Stimulated activated naive B cell treated with anti-CD40 and anti-IgM and Interleukin-4, amounts not matched to agents 10 μg/mL and 1 μg/mL and 100 μg/mL, for 72 hours (primary cell): Measurements from ENCODE around the gene RTN4IP1.
"Not testable (repeated sequence)": the region's sequence is repeated elsewhere in the genome, so short reads cannot be mapped to it uniquely, and the experiment has no call there.

Source experiments
- ATAC-seq, 2 donors: fragments of 150-1000 bp; cut with Tn5 transposase; replicated peaks; 2 replicates each; pipeline ENCODE4 v1.10.0; 2021; ENCODE audit warnings: moderate library complexity in 1 of 2
- DNase-seq: peaks from one replicate; pipeline ENCODE4 v3.0.0; 2021
- H3K27ac Mint-ChIP-seq: one replicate; pipeline ENCODE4 v1.8.0; 2022; ENCODE audit warnings: mild to moderate bottlenecking, mixed read lengths
- H3K27me3 Mint-ChIP-seq, 2 donors: one replicate each; pipeline ENCODE4 v1.8.0; 2022; ENCODE audit warnings: mixed read lengths in 2 of 2
- H3K36me3 Mint-ChIP-seq, 2 donors: one replicate each; pipeline ENCODE4 v1.8.0; 2022; ENCODE audit warnings: mixed read lengths in 2 of 2, mild to moderate bottlenecking in 1 of 2
- H3K4me1 Mint-ChIP-seq, 2 donors: one replicate each; pipeline ENCODE4 v1.8.0; 2022; ENCODE audit warnings: mixed read lengths in 2 of 2, mild to moderate bottlenecking in 1 of 2
- H3K4me3 Mint-ChIP-seq, 2 donors: one replicate each; pipeline ENCODE4 v1.8.0; 2022; ENCODE audit warnings: mild to moderate bottlenecking in 2 of 2, mixed read lengths in 2 of 2, moderate library complexity in 1 of 2
- H3K9me3 Mint-ChIP-seq, 2 donors: one replicate each; pipeline ENCODE4 v1.8.0; 2022; ENCODE audit warnings: mixed read lengths in 2 of 2, mild to moderate bottlenecking in 1 of 2

RTN4IP1 gene

DNA sequence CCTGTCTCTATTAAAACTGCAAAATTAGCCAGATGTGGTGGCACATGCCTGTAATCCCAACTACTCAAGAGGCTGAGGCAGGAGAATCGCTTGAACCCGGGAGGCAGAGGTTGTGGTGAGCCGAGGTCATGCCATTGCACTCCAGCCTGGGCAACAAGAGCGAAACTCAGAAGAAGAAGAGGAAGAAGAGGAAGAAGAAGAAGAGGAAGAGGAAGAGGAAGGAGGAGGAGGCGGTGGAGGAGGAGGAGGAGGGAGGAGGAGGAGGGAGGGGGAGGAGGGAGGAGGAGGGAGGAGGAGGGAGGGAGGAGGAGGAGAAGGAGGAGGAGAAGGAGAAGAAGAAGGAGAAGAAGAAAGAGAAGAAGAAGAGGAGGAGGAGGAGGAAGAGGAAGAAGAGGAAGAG lies 40.4 kb downstream of the RTN4IP1 start:
- not testable (repeated sequence) for DNase-seq, H3K9me3 Mint-ChIP-seq, H3K27ac Mint-ChIP-seq, H3K4me1 Mint-ChIP-seq, ATAC-seq, H3K27me3 Mint-ChIP-seq, H3K4me3 Mint-ChIP-seq
- H3K36me3 Mint-ChIP-seq: peaks cover 12 to 41% of the 10 kb centered on the region in 2 donors

GRCh38 chr6:106586815-106587415 lies 42.4 kb downstream of the RTN4IP1 start:
- ATAC-seq (no peak), DNase-seq (no peak)
- Mint-ChIP-seq H3K4me3 (no peak overlapping the region), H3K27me3 (no peaks in the 10 kb centered on the region), H3K36me3 (peaks cover 16 to 44% of the 10 kb centered on the region in 2 donors), H3K9me3 (peaks cover 2 to 4% of the 10 kb centered on the region in 2 donors), H3K4me1 (peaks cover 0 to 3% of the 10 kb centered on the region in 2 donors), H3K27ac (no peak overlapping the region)

DNA sequence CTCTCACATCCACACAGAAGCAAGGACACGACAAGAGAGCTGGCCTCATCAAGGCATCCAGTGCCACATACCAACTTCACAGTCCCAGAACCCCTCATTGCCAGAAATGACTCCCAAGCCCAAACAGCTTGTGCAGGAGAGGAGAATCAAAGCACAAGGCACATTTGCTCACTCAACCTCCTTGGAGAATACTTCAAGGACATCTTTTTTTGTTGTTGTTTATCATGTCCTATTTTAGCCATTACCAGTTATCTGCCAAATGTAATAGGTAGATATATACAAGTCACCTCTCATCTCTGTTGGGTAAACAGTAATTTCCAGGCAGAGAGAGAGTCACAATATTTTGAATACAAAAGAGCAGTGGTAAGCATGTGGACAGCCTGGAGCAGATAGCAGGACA lies 47.8 kb downstream of the RTN4IP1 start:
- no peaks in the 10 kb centered on the region for H3K4me1 Mint-ChIP-seq
- DNase-seq (no peak), ATAC-seq (no peak)
- H3K27ac Mint-ChIP-seq: no peak overlapping the region
- peaks cover 8 to 28% of the 10 kb centered on the region in 2 donors for H3K36me3 Mint-ChIP-seq
- H3K27me3 Mint-ChIP-seq: no peaks in the 10 kb centered on the region
- H3K9me3 Mint-ChIP-seq: no peaks in the 10 kb centered on the region
- H3K4me3 Mint-ChIP-seq: no peak overlapping the region

- peaks cover 21 to 34% of the 10 kb centered on the region in 2 donors for H3K36me3 Mint-ChIP-seq
- no peak for ATAC-seq
- peaks cover 4 to 5% of the 10 kb centered on the region in 2 donors for H3K4me1 Mint-ChIP-seq
- no peaks in the 10 kb centered on the region for H3K9me3 Mint-ChIP-seq
- no peak overlapping the region for H3K4me3 Mint-ChIP-seq
- no peak for DNase-seq
- no peaks in the 10 kb centered on the region for H3K27me3 Mint-ChIP-seq
- no peak overlapping the region for H3K27ac Mint-ChIP-seq
Measured at GRCh38 chr6:106579281-106579680, 50.0 kb downstream of the RTN4IP1 start.

GRCh38 chr6:106574741-106575458 lies 54.4 kb downstream of the RTN4IP1 start:
- peaks cover 5 to 8% of the 10 kb centered on the region in 2 donors for H3K4me1 Mint-ChIP-seq
- H3K27me3 Mint-ChIP-seq: no peaks in the 10 kb centered on the region
- no peaks in the 10 kb centered on the region for H3K9me3 Mint-ChIP-seq
- peaks cover 17 to 29% of the 10 kb centered on the region in 2 donors for H3K36me3 Mint-ChIP-seq
- no peak overlapping the region for H3K4me3 Mint-ChIP-seq
- no peak for DNase-seq
- ATAC-seq: no peak
- no peak overlapping the region for H3K27ac Mint-ChIP-seq

GRCh38 chr6:106572875-106573585 lies 56.3 kb downstream of the RTN4IP1 start:
- Mint-ChIP-seq H3K27me3 (no peaks in the 10 kb centered on the region), H3K4me3 (no peak overlapping the region), H3K36me3 (peaks cover 20 to 27% of the 10 kb centered on the region in 2 donors), H3K9me3 (no peaks in the 10 kb centered on the region), H3K27ac (peak overlapping the region; percentile 67), H3K4me1 (peaks cover 5 to 8% of the 10 kb centered on the region in 2 donors)
- ATAC-seq (no peak), DNase-seq (no peak)

- no peak overlapping the region for H3K4me3 Mint-ChIP-seq
- H3K27me3 Mint-ChIP-seq: no peaks in the 10 kb centered on the region
- DNase-seq: no peak
- peaks cover 5 to 8% of the 10 kb centered on the region in 2 donors for H3K4me1 Mint-ChIP-seq
- H3K27ac Mint-ChIP-seq: peak overlapping the region; percentile 63
- peaks cover 20 to 29% of the 10 kb centered on the region in 2 donors for H3K36me3 Mint-ChIP-seq
- H3K9me3 Mint-ChIP-seq: no peaks in the 10 kb centered on the region
- no peak for ATAC-seq
Measured at GRCh38 chr6:106572436-106572835, 56.9 kb downstream of the RTN4IP1 start.

GRCh38 chr6:106569428-106569827 lies 59.9 kb downstream of the RTN4IP1 start:
- ATAC-seq (no peak), DNase-seq (no peak)
- no peaks in the 10 kb centered on the region for H3K9me3 Mint-ChIP-seq
- H3K36me3 Mint-ChIP-seq: peaks cover 7 to 14% of the 10 kb centered on the region in 2 donors
- no peak overlapping the region for H3K4me3 Mint-ChIP-seq
- peaks cover 0 to 5% of the 10 kb centered on the region in 2 donors for H3K4me1 Mint-ChIP-seq
- H3K27me3 Mint-ChIP-seq: no peaks in the 10 kb centered on the region
- H3K27ac Mint-ChIP-seq: no peak overlapping the region

DNA sequence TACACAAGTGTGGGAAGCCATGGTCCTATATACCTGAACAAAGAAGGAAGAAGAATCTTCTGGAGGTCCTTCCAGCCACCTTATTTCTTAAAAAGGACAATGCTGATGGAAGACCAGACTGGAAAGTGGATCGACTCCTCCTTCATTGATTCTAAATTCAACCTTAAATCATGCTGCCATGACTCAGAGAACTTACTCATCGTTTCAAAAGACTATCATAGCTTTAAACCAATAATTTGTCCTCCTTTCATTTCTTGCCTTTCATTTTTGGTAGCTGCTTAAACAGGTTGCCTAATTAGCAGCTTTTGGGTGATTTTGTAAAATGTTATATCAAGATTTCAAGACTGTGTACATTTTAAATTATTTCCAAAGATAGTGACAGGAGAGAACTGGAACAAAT lies 60.8 kb downstream of the RTN4IP1 start:
- Mint-ChIP-seq H3K36me3 (peaks cover 7 to 20% of the 10 kb centered on the region in 2 donors), H3K4me3 (no peak overlapping the region), H3K27me3 (no peaks in the 10 kb centered on the region), H3K9me3 (no peaks in the 10 kb centered on the region), H3K4me1 (peaks cover 0 to 5% of the 10 kb centered on the region in 2 donors), H3K27ac (no peak overlapping the region)
- no peak for ATAC-seq
- DNase-seq: no peak

DNA sequence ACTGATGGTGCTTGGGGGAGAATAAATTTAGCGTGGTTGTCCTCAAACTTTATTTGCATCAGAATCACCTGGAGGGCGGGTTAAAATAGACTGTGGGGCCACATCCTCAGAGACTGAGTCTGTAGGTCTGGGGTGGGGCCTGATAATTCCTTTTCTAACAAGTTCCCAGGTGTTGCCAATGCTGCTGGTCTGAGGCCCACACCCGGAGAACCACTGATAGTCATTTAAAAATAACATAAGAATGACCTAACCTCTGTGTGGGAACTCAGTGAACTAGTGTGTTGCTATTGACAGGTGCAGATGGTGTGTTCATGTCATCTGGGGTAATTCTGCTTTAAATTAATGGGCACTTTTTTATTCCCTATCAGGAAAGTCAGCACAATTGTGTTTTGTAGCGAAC lies 64.8 kb downstream of the RTN4IP1 start:
- H3K4me1 Mint-ChIP-seq: peaks cover 0 to 3% of the 10 kb centered on the region in 2 donors

GRCh38 chr6:106563614-106564013 lies 65.7 kb downstream of the RTN4IP1 start:
- Mint-ChIP-seq H3K4me1 (peaks cover 0 to 3% of the 10 kb centered on the region in 2 donors), H3K27ac (no peak overlapping the region)

More for the DNA sequence above, 64.8 kb downstream of the RTN4IP1 start:
- no peak for ATAC-seq
- peak overlapping the region; percentile 51 for H3K27ac Mint-ChIP-seq
- H3K27me3 Mint-ChIP-seq: no peaks in the 10 kb centered on the region
- H3K9me3 Mint-ChIP-seq: no peaks in the 10 kb centered on the region
- DNase-seq: no peak
- H3K36me3 Mint-ChIP-seq: peaks cover under 1 to 9% of the 10 kb centered on the region in 2 donors
- H3K4me3 Mint-ChIP-seq: no peak overlapping the region

GRCh38 chr6:106561686-106562405 lies 67.5 kb downstream of the RTN4IP1 start:
- H3K4me1 Mint-ChIP-seq: peaks cover 0 to 3% of the 10 kb centered on the region in 2 donors
- DNase-seq (no peak), ATAC-seq (no peak)
- H3K4me3 Mint-ChIP-seq: no peak overlapping the region
- H3K27me3 Mint-ChIP-seq: no peaks in the 10 kb centered on the region
- no peaks in the 10 kb centered on the region for H3K9me3 Mint-ChIP-seq
- H3K27ac Mint-ChIP-seq: no peak overlapping the region
- H3K36me3 Mint-ChIP-seq: peaks cover 3 to 6% of the 10 kb centered on the region in 2 donors

More at GRCh38 chr6:106563614-106564013, 65.7 kb downstream of the RTN4IP1 start:
- H3K36me3 Mint-ChIP-seq: peaks cover 0 to 9% of the 10 kb centered on the region in 2 donors
- no peak for DNase-seq
- no peaks in the 10 kb centered on the region for H3K27me3 Mint-ChIP-seq
- no peak for ATAC-seq
- H3K4me3 Mint-ChIP-seq: no peak overlapping the region
- no peaks in the 10 kb centered on the region for H3K9me3 Mint-ChIP-seq

DNA sequence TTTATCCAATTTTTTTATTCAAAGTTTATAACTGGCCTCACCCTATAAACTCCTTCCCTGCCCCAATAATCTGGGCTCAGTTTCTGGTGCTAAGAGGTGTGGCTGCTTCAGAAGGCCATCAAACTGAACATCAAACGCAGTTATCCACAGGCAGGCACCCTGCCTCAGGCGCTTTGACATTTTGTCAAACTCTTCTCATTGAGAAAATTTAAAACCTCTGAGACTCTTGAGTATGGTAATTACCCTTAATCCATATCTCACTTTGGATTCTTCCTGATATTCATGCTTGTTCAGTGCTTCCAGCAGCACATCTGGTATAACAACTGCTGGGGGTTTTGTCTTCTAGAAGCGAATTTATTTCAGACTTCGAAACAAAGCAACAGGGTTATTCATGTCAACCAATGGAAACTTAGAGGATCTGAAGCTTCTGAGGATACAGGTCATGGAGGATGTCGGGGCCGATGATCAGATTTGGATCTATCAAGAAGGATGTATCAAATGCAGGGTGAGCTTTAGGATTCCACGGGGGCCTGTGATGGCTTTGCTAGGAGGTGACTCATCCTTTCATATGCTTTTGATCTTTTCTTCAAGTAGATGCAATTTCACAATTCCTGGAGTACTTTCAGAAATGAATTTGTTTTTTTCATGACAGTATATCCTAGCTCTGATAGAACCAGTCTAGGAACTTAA lies 68.2 kb downstream of the RTN4IP1 start:
- no peak for ATAC-seq
- Mint-ChIP-seq H3K36me3 (peaks cover 3 to 6% of the 10 kb centered on the region in 2 donors), H3K27ac (peak overlapping the region; percentile 42)

More for the DNA sequence above, 68.2 kb downstream of the RTN4IP1 start:
- H3K27me3 Mint-ChIP-seq: no peaks in the 10 kb centered on the region
- peaks cover 1 to 4% of the 10 kb centered on the region in 2 donors for H3K4me1 Mint-ChIP-seq
- no peak for DNase-seq
- H3K9me3 Mint-ChIP-seq: no peaks in the 10 kb centered on the region
- H3K4me3 Mint-ChIP-seq: no peak overlapping the region
